Transverse colon (tissue), 4 donors: ENCODE measurements around the gene DHH. TPM values are rescaled to one million over a fixed set of nuclear protein-coding genes. Genes with fewer than 3 reads are reported as not detected.

Source experiments
- DNase-seq: peaks from one replicate; pipeline ENCODE4 v3.0.0-alpha.2; 2019
- H3K27ac ChIP-seq, 4 donors: fragments of 200-600 bp; sonication (generic); 2 replicates each; pipeline ENCODE4 v1.5.1; 2016 to 2018; ENCODE audit warnings: inconsistent platforms in 4 of 4
- H3K27me3 ChIP-seq: fragments of 200-600 bp; sonication (generic); 2 replicates; pipeline ENCODE4 v1.5.1; 2017; ENCODE audit warnings: inconsistent platforms
- H3K36me3 ChIP-seq, 4 donors: fragments of 200-600 bp; sonication (generic); 2 replicates each; pipeline ENCODE4 v1.5.1; 2017 to 2019; ENCODE audit warnings: inconsistent platforms in 4 of 4
- H3K4me1 ChIP-seq, 4 donors: fragments of 200-600 bp; sonication (generic); 2 replicates each; pipeline ENCODE4 v1.5.1; 2017 to 2020; ENCODE audit warnings: inconsistent platforms in 4 of 4
- H3K4me3 ChIP-seq, 4 donors: fragments of 200-600 bp; sonication (generic); 1 replicate in 1 of 4; 2 replicates in 3 of 4; pipeline versions ENCODE4 v1.5.1 to v1.6.1; 2017 to 2019; ENCODE audit warnings: inconsistent platforms in 4 of 4
- H3K9me3 ChIP-seq, 2 donors: fragments of 200-600 bp; sonication (generic); 2 replicates each; pipeline ENCODE4 v1.5.1; 2017 to 2019; ENCODE audit warnings: inconsistent platforms in 2 of 2
- CTCF ChIP-seq, 5 experiments: fragments of 200-600 bp in 3 of 5; fragments of 450-650 bp in 2 of 5; sonication (generic) in 3 of 5; IDR thresholded peaks; 1 replicate in 2 of 5; 2 replicates in 3 of 5; pipeline ENCODE4 v1.5.1; 2016 to 2017; ENCODE audit warnings: antibody characterized with exemption in 5 of 5, inconsistent platforms in 3 of 5, mild to moderate bottlenecking in 2 of 5, moderate library complexity in 1 of 5
- EP300 ChIP-seq: sonication (generic); formaldehyde crosslinking; IDR thresholded peaks from one replicate; pipeline ENCODE4 v1.6.1; 2017; ENCODE audit warnings: antibody characterized with exemption, low read depth
- POLR2A ChIP-seq: fragments of 450-650 bp; IDR thresholded peaks from one replicate; pipeline ENCODE4 v1.6.1; 2016; ENCODE audit warnings: antibody characterized with exemption, mild to moderate bottlenecking, moderate library complexity
- POLR2AphosphoS5 ChIP-seq, 3 donors: sonication (generic); formaldehyde crosslinking; IDR thresholded peaks; one replicate each; pipeline ENCODE4 v1.6.1; 2016; ENCODE audit warnings: antibody characterized with exemption in 3 of 3
- WGBS, 2 donors: methylation state at CpG; one replicate each; pipeline ENCODE4 v1.1.5; 2018; ENCODE audit warnings: low coverage in 1 of 2; 5-methylcytosine and 5-hydroxymethylcytosine counted together
- in situ Hi-C, 4 donors: fragments of 200-750 bp; cut with MboI; loops; one replicate each; pipeline versions ENCODE4 v1.15.0 to v1.15.1; 2017; ENCODE audit warnings: low sequenced_read_pairs in 3 of 4, low pct_ligation_motif_present in 1 of 4, low pct_unique_long_range_greater_than_20kb in 1 of 4
- intact Hi-C: fragments of 100-400 bp; cut with DNase I; formaldehyde crosslinking; loops from one replicate; pipeline ENCODE4 v1.15.1; 2023; ENCODE audit warnings: low total_unique reads
- total RNA-seq, 4 donors: library from RNA; depleted of rRNA; stranded (reverse); fragments of >200 nt; gene quantifications; one replicate each; pipeline ENCODE4 v1.1.0, GENCODE V29; 2016

DHH gene
- total RNA-seq, 4 donors from 2014 or later, result 0.27 to 0.32 TPM; not detected in 2

- Histone ChIP-seq H3K27ac (no peak overlapping the region), H3K36me3 (peaks cover 0 to 88% (median 43%) of the 10 kb centered on the region in 4 donors), H3K4me1 (no peaks in the 10 kb centered on the region), H3K27me3 (no peaks in the 10 kb centered on the region), H3K4me3 (no peak overlapping the region), H3K9me3 (no peaks in the 10 kb centered on the region)
- DNase-seq, result no peak
- TF ChIP-seq POLR2A, result no peak
- no peak for TF ChIP-seq CTCF (IDR thresholded peaks at IDR 0.05)
- no peak for TF ChIP-seq EP300
- TF ChIP-seq POLR2AphosphoS5 (IDR thresholded peaks at IDR 0.05), result no peak
- in situ Hi-C loops (no loop called here), intact Hi-C loops (loop anchor here (2.0 kb wide), 1 partner anchor 18 kb away; no protein-coding TSS in a partner anchor)
- 80 to 94% methylated on average over 1 to 10 of the region's 10 CpGs for WGBS, 2 donors
Observed at GRCh38 chr12:49048953-49049352, 45.6 kb downstream of the DHH start.

GRCh38 chr12:49046129-49046895, 48.3 kb downstream of the DHH start:
- no peak for TF ChIP-seq EP300
- no peak for TF ChIP-seq POLR2A
- TF ChIP-seq POLR2AphosphoS5 (IDR thresholded peaks at IDR 0.05), result no peak
- no peak for TF ChIP-seq CTCF (IDR thresholded peaks at IDR 0.05)
- intact Hi-C loops (no loop called here), in situ Hi-C loops (no loop called here)
- Histone ChIP-seq H3K36me3 (peaks cover 0 to 90% (median 51%) of the 10 kb centered on the region in 4 donors), H3K9me3 (no peaks in the 10 kb centered on the region), H3K27me3 (no peaks in the 10 kb centered on the region), H3K27ac (no peak overlapping the region), H3K4me3 (no peak overlapping the region), H3K4me1 (no peaks in the 10 kb centered on the region)
- no peak for DNase-seq
- 93% methylated on average over 12 of the region's 12 CpGs; no CpG with 5 or more reads in 1 of the 2 donors for WGBS, 2 donors

- no peaks in the 10 kb centered on the region for H3K9me3 ChIP-seq
Observed at GRCh38 chr12:49044660-49045059, 49.9 kb downstream of the DHH start.

More at GRCh38 chr12:49044660-49045059, 49.9 kb downstream of the DHH start:
- WGBS, 2 donors, result 99% methylated on average over 12 of the region's 12 CpGs; no CpG with 5 or more reads in 1 of the 2 donors
- Histone ChIP-seq H3K27me3 (no peaks in the 10 kb centered on the region), H3K4me1 (no peaks in the 10 kb centered on the region), H3K4me3 (no peak overlapping the region), H3K27ac (no peak overlapping the region), H3K36me3 (peaks cover 0 to 93% (median 51%) of the 10 kb centered on the region in 4 donors)
- DNase-seq, result no peak
- TF ChIP-seq CTCF (IDR thresholded peaks at IDR 0.05), result no peak
- no peak for TF ChIP-seq POLR2AphosphoS5 (IDR thresholded peaks at IDR 0.05)
- TF ChIP-seq EP300, result no peak
- TF ChIP-seq POLR2A, result no peak
- in situ Hi-C loops (no loop called here), intact Hi-C loops (no loop called here)
